Lung (tissue), 12 donors: ENCODE results near the gene MPV17L2. TPM values are rescaled to one million over a fixed set of nuclear protein-coding genes. Genes with fewer than 3 reads are reported as not detected.

Experiments used
- ATAC-seq: fragments of 200-7000 bp; cut with Tn5 transposase; one replicate; pipeline ENCODE4 v1.9.1; 2020; ENCODE audit warnings: moderate number of reproducible peaks; ENCODE audit not compliant: insufficient read depth, low FRiP score
- DNase-seq, 3 donors: peaks; one replicate each; pipeline ENCODE4 v3.0.0-alpha.2; 2013 to 2017
- H3K27ac ChIP-seq, 2 donors: one replicate each; pipeline ENCODE4 v1.5.1; 2013; ENCODE audit warnings: mild to moderate bottlenecking in 2 of 2, moderate library complexity in 2 of 2, control low read depth in 1 of 2, inconsistent platforms in 1 of 2, low read depth in 1 of 2, low read length in 1 of 2
- H3K27me3 ChIP-seq, 3 donors: one replicate each; pipeline ENCODE4 v1.5.1; 2013; ENCODE audit warnings: low read length in 2 of 3; ENCODE audit not compliant: control insufficient read depth in 3 of 3, insufficient read depth in 3 of 3
- H3K36me3 ChIP-seq, 4 donors: one replicate each; pipeline ENCODE4 v1.5.1; 2013; ENCODE audit warnings: low read length in 4 of 4, mild to moderate bottlenecking in 1 of 4, moderate library complexity in 1 of 4; ENCODE audit not compliant: control insufficient read depth in 4 of 4, insufficient read depth in 4 of 4
- H3K4me1 ChIP-seq, 5 donors: one replicate each; pipeline ENCODE4 v1.5.1; 2013; ENCODE audit warnings: low read length in 5 of 5, mild to moderate bottlenecking in 2 of 5, moderate library complexity in 1 of 5; ENCODE audit not compliant: control insufficient read depth in 5 of 5, insufficient read depth in 5 of 5
- H3K4me3 ChIP-seq: one replicate; pipeline ENCODE4 v1.5.1; 2013; ENCODE audit warnings: mild to moderate bottlenecking, control low read depth, moderate library complexity
- H3K9ac ChIP-seq, 2 donors: one replicate each; pipeline ENCODE4 v1.5.1; 2013; ENCODE audit warnings: low read length in 2 of 2, control low read depth in 1 of 2; ENCODE audit not compliant: insufficient read depth in 1 of 2
- H3K9me3 ChIP-seq, 4 donors: one replicate each; pipeline ENCODE4 v1.5.1; 2013; ENCODE audit warnings: low read length in 3 of 4, mild to moderate bottlenecking in 1 of 4, moderate library complexity in 1 of 4; ENCODE audit not compliant: control insufficient read depth in 4 of 4, insufficient read depth in 3 of 4
- WGBS, 2 donors: extraction: QIAGEN DNeasy Blood & Tissue Kit; methylation state at CpG; one replicate each; pipeline ENCODE4 v1.1.7; 2013; 5-methylcytosine and 5-hydroxymethylcytosine counted together
- polyA plus RNA-seq, 2 donors: library from polyadenylated mRNA; stranded (reverse); fragments of 200-250 nt; gene quantifications; one replicate each; pipeline ENCODE4 v1.2.1, GENCODE V29; 2013
- total RNA-seq, 2 donors: library from RNA; depleted of rRNA in 1 of 2; stranded (reverse); fragments of >200 nt in 1 of 2; gene quantifications; one replicate each; pipeline ENCODE4 v1.2.1, GENCODE V29; 2014 to 2021
- TF ChIP-seq, protein P1 (sequence below): IDR thresholded peaks from 2 replicates; pipeline ENCODE4 v1.5.1; 2012; ENCODE audit warnings: mild to moderate bottlenecking; ENCODE audit errors: control extremely low read depth, extremely low read depth
- donor health status: control.
- donor health status: control.
- donor health status: Bipolar disorder and iron deficiency.
- donor health status: healthy.
- donor health status: DM: yes; HTN: yes; CAD: no.

The MPV17L2 gene
- total and polyA plus RNA-seq, 4 donors: 3.2 to 28.0 (median 18.2) TPM

DNA sequence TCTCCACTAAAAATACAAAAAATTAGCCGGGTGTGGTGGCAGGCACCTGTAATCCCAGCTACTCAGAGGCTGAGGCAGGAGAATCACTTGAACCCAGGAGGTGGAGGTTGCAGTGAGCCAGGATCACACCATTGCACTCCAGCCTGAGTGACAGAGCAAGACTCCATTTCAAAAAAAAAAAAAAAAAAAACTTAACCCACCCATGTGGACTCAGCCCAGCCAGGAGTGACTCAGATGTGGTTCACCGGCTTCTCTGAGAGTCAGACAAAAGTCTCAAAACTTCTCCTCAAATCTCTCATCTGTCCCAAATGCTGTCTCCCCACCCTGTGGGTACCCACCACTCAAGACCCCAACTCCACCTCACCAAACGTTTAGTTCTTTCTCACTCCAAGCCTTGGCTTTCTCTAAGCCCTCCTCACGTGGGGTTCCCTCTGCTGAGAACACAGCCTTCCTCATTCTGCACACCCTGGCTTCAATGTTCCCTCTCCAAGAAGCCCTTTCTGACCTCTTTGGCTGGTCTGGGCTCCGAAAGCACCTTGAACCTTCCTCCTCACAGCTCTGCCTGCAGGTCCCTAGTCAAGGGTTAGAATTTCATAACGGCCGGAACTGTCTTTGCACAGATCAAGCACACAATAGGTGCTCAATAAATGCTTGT, 21.9 kb downstream of the MPV17L2 start:
- WGBS, 2 donors: 74 to 76% methylated on average over 7 of the region's 7 CpGs
- TF ChIP-seq, protein P1, sequence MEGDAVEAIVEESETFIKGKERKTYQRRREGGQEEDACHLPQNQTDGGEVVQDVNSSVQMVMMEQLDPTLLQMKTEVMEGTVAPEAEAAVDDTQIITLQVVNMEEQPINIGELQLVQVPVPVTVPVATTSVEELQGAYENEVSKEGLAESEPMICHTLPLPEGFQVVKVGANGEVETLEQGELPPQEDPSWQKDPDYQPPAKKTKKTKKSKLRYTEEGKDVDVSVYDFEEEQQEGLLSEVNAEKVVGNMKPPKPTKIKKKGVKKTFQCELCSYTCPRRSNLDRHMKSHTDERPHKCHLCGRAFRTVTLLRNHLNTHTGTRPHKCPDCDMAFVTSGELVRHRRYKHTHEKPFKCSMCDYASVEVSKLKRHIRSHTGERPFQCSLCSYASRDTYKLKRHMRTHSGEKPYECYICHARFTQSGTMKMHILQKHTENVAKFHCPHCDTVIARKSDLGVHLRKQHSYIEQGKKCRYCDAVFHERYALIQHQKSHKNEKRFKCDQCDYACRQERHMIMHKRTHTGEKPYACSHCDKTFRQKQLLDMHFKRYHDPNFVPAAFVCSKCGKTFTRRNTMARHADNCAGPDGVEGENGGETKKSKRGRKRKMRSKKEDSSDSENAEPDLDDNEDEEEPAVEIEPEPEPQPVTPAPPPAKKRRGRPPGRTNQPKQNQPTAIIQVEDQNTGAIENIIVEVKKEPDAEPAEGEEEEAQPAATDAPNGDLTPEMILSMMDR: no peak
- H3K27ac ChIP-seq: no peak overlapping the region
- ATAC-seq (no peak), DNase-seq (no peak)
- no peaks in the 10 kb centered on the region for H3K36me3 ChIP-seq
- no peaks in the 10 kb centered on the region for H3K9me3 ChIP-seq
- H3K4me1 ChIP-seq: peaks cover 0 to 4% (median 0%) of the 10 kb centered on the region in 5 donors
- no peak overlapping the region for H3K9ac ChIP-seq
- H3K27me3 ChIP-seq: peaks cover 0 to 2% (median 0%) of the 10 kb centered on the region in 3 donors
- no peak overlapping the region for H3K4me3 ChIP-seq

- no peak for DNase-seq
- WGBS, 2 donors: 96 to 99% methylated on average over 8 of the region's 8 CpGs
- Histone ChIP-seq H3K36me3 (no peaks in the 10 kb centered on the region), H3K4me3 (no peak overlapping the region), H3K9me3 (no peaks in the 10 kb centered on the region), H3K9ac (no peak overlapping the region), H3K27me3 (peaks cover 0 to 6% (median 0%) of the 10 kb centered on the region in 3 donors), H3K27ac (no peak overlapping the region), H3K4me1 (no peaks in the 10 kb centered on the region)
- no peak for ATAC-seq
- TF ChIP-seq, protein P1: no peak
Observed at GRCh38 chr19:18216789-18217188, 23.8 kb downstream of the MPV17L2 start.

DNA sequence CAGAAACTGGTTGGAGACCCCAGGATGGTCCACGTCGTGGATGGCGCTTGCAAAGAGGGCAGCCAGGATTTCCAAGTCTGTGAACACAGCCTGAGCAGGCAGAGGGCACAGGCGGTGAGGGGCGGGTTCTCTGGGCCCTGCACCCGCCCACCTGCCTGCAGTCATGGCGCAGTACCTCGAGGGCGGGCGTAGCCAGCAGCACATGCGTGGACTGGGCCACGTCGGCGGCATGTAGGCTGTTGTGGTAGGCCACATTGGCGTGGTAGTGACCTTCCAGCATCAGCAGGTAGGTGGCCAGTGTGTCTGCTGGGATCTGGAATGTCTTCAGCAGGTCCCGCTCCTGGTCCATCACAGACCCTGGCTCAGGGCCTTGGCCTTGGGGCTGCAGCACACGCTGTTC, 25.1 kb downstream of the MPV17L2 start:
- DNase-seq: no peak
- H3K27ac ChIP-seq: no peak overlapping the region
- no peaks in the 10 kb centered on the region for H3K9me3 ChIP-seq
- 89 to 92% methylated on average over 17 of the region's 17 CpGs for WGBS, 2 donors
- ATAC-seq: no peak
- no peaks in the 10 kb centered on the region for H3K36me3 ChIP-seq
- TF ChIP-seq, protein P1: no peak
- no peak overlapping the region for H3K9ac ChIP-seq
- no peak overlapping the region for H3K4me3 ChIP-seq
- H3K27me3 ChIP-seq: peaks cover 0 to 6% (median 0%) of the 10 kb centered on the region in 3 donors
- no peaks in the 10 kb centered on the region for H3K4me1 ChIP-seq

DNA sequence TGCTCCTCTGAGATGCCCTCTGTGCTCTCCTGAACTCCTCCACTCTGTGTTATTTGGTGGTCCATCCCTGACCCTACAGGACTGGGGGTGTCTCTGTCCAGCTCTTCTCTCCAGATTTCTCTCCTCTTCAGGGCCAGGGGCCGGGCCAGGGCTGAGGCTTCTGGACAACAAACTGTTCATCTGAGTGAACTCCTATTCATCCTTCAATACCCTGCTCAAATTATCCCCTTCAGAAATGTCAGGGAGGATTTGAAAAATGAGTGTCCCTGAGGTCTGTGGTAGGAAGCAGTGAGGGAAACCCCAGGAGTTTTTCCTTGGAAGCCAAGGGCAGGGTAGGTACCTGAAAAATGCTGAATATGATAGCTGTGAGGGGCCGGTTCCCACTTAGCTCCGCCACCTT, 25.6 kb downstream of the MPV17L2 start:
- TF ChIP-seq, protein P1: no peak
- Histone ChIP-seq H3K9me3 (no peaks in the 10 kb centered on the region), H3K27me3 (peaks cover 0 to 6% (median 0%) of the 10 kb centered on the region in 3 donors), H3K4me1 (no peaks in the 10 kb centered on the region), H3K4me3 (no peak overlapping the region), H3K27ac (no peak overlapping the region), H3K9ac (no peak overlapping the region), H3K36me3 (no peaks in the 10 kb centered on the region)
- ATAC-seq: no peak
- DNase-seq: no peak
- 86 to 90% methylated on average over 3 of the region's 3 CpGs for whole genome bisulfite sequencing, 2 donors
